IMR-90 (cell line): Measurements from ENCODE around the gene MTA1. TPM values are rescaled to one million over a fixed set of nuclear protein-coding genes. Genes with fewer than 3 reads are reported as not detected.
A peak's percentile ranks its signal among the peaks of the same experiment; 100 is the strongest.

Experiments
- ATAC-seq: fragments of 200-7000 bp; cut with Tn5 transposase; 2 replicates; pipeline ENCODE4 v1.9.1; 2020; ENCODE audit warnings: low read depth, mild to moderate bottlenecking, moderate library complexity
- BruUV-seq: library from RNA; stranded (reverse); fragments of 400-500 nt; replicated peaks from 2 replicates; lab custom pipeline; 2021; lab: Mats Ljungman, UMichigan
- CTCF ChIA-PET: fragments of 300-600 bp; formaldehyde crosslinking; extraction: SDS; loops from one replicate; lab custom pipeline; 2021; ENCODE audit warnings: antibody characterized with exemption; lab: Yijun Ruan, JAX
- POLR2A ChIA-PET: fragments of 300-600 bp; sonication (Branson Sonifier 250); formaldehyde crosslinking; loops from one replicate; lab custom pipeline; 2022; ENCODE audit warnings: antibody characterized with exemption; ENCODE audit not compliant: unreplicated experiment; lab: Charles Lee
- DNase-seq: peaks from one replicate; pipeline ENCODE4 v3.0.0; 2013
- H2AFZ ChIP-seq: replicated peaks from 2 replicates; pipeline ENCODE3; 2013; ENCODE audit warnings: low read length, mild to moderate bottlenecking; ENCODE audit not compliant: poor library complexity
- H2AK5ac ChIP-seq: 2 replicates; pipeline ENCODE4 v1.6.1; 2013; ENCODE audit warnings: low read depth, low read length, inconsistent platforms
- H2AK9ac ChIP-seq: replicated peaks from 2 replicates; pipeline ENCODE3; 2013; ENCODE audit warnings: mild to moderate bottlenecking, low read depth, low read length, moderate library complexity; ENCODE audit not compliant: poor library complexity
- H2BK120ac ChIP-seq: 2 replicates; pipeline ENCODE4 v1.6.1; 2013; ENCODE audit warnings: low read depth, low read length, inconsistent platforms
- H2BK15ac ChIP-seq: 3 replicates; pipeline ENCODE4 v1.6.1; 2013; ENCODE audit warnings: low read depth, low read length, inconsistent platforms
- H2BK20ac ChIP-seq: 2 replicates; pipeline ENCODE4 v1.6.1; 2013; ENCODE audit warnings: low read depth, mild to moderate bottlenecking, inconsistent platforms, low read length, moderate library complexity
- H2BK5ac ChIP-seq: 2 replicates; pipeline ENCODE4 v1.6.1; 2013; ENCODE audit warnings: mild to moderate bottlenecking, low read depth, low read length, inconsistent platforms; ENCODE audit not compliant: poor library complexity, severe bottlenecking
- H3K14ac ChIP-seq: replicated peaks from 2 replicates; pipeline ENCODE4 v1.6.1; 2013; ENCODE audit warnings: low read depth, low read length, inconsistent platforms
- H3K18ac ChIP-seq: 2 replicates; pipeline ENCODE4 v1.6.1; 2013; ENCODE audit warnings: low read depth, low read length, control low read depth
- H3K23ac ChIP-seq: 2 replicates; pipeline ENCODE4 v1.6.1; 2013; ENCODE audit warnings: low read depth, low read length, inconsistent platforms
- H3K27ac ChIP-seq: 2 replicates; pipeline ENCODE4 v1.5.1; 2013; ENCODE audit warnings: mild to moderate bottlenecking, control low read depth, low read length; ENCODE audit not compliant: insufficient read depth
- H3K27me3 ChIP-seq: 2 replicates; pipeline ENCODE4 v1.6.1; 2013; ENCODE audit warnings: low read length; ENCODE audit not compliant: control insufficient read depth, insufficient read depth
- H3K36me3 ChIP-seq: 2 replicates; pipeline ENCODE4 v1.6.1; 2013; ENCODE audit warnings: low read length, mixed read lengths; ENCODE audit not compliant: control insufficient read depth, insufficient read depth
- H3K4ac ChIP-seq: 2 replicates; pipeline ENCODE4 v1.6.1; 2013; ENCODE audit warnings: low read depth, low read length, inconsistent platforms
- H3K4me1 ChIP-seq: 2 replicates; pipeline ENCODE4 v1.6.1; 2013; ENCODE audit warnings: low read length, mixed read lengths; ENCODE audit not compliant: control insufficient read depth, insufficient read depth
- H3K4me2 ChIP-seq: 2 replicates; pipeline ENCODE4 v1.6.1; 2013; ENCODE audit warnings: low read depth, mild to moderate bottlenecking, control low read depth, low read length, moderate library complexity
- H3K4me3 ChIP-seq: 2 replicates; pipeline ENCODE4 v1.5.1; 2013; ENCODE audit warnings: low read depth, mild to moderate bottlenecking, control low read depth, low read length, moderate library complexity; ENCODE audit not compliant: insufficient read depth
- H3K56ac ChIP-seq: 2 replicates; pipeline ENCODE4 v1.6.1; 2013; ENCODE audit warnings: low read length, inconsistent platforms; ENCODE audit not compliant: insufficient read depth; ENCODE audit errors: extremely low read depth
- H3K79me1 ChIP-seq, 2 experiments: 2 replicates each; pipeline ENCODE4 v1.6.1; 2013; ENCODE audit warnings: low read length in 2 of 2, inconsistent platforms in 1 of 2, low read depth in 1 of 2
- H3K9ac ChIP-seq: 2 replicates; pipeline ENCODE4 v1.6.1; 2013; ENCODE audit warnings: low read depth, low read length, control low read depth
- H3K9me1 ChIP-seq: 2 replicates; pipeline ENCODE4 v1.6.1; 2013; ENCODE audit warnings: low read length, inconsistent platforms; ENCODE audit not compliant: insufficient read depth
- H3K9me3 ChIP-seq: 2 replicates; pipeline ENCODE4 v1.6.1; 2013; ENCODE audit warnings: low read length; ENCODE audit not compliant: control insufficient read depth, insufficient read depth
- H4K20me1 ChIP-seq: 2 replicates; pipeline ENCODE4 v1.6.1; 2013; ENCODE audit warnings: low read length, inconsistent platforms; ENCODE audit not compliant: insufficient read depth
- H4K5ac ChIP-seq: 2 replicates; pipeline ENCODE4 v1.6.1; 2013; ENCODE audit warnings: mild to moderate bottlenecking, low read depth, low read length, control low read depth
- H4K8ac ChIP-seq, 2 experiments: 2 replicates each; pipeline ENCODE4 v1.6.1; 2013; ENCODE audit warnings: low read depth in 2 of 2, low read length in 2 of 2, control low read depth in 1 of 2, inconsistent platforms in 1 of 2
- H4K91ac ChIP-seq: 2 replicates; pipeline ENCODE4 v1.6.1; 2013; ENCODE audit warnings: low read depth, low read length, inconsistent platforms; ENCODE audit not compliant: insufficient read depth
- BHLHE40 ChIP-seq: fragments of 150-350 bp; IDR thresholded peaks from 2 replicates; pipeline ENCODE4 v1.6.1; 2016; ENCODE audit warnings: mild to moderate bottlenecking, low read depth, low read length
- CEBPB ChIP-seq: IDR thresholded peaks from 2 replicates; pipeline ENCODE4 v1.6.1; 2012; ENCODE audit warnings: low read depth, low read length, improper control_type of control experiment
- NFE2L2 ChIP-seq: fragments of 150-350 bp; IDR thresholded peaks from 2 replicates; pipeline ENCODE4 v1.6.1; 2016; ENCODE audit warnings: low read depth, mild to moderate bottlenecking, low read length
- RAD21 ChIP-seq: IDR thresholded peaks from 2 replicates; pipeline ENCODE4 v1.6.1; 2012; ENCODE audit warnings: low read length, improper control_type of control experiment
- RFX5 ChIP-seq: IDR thresholded peaks from 2 replicates; pipeline ENCODE4 v1.8.0; 2012; ENCODE audit warnings: low read depth, mild to moderate bottlenecking, low read length, moderate library complexity
- WGBS, 2 experiments: methylation state at CpG; one replicate each; pipeline versions ENCODE4 v1.1.5 to v1.1.7; 2013; ENCODE audit warnings: missing lambda C conversion rate in 2 of 2; ENCODE audit not compliant: insufficient read length in 1 of 2; ENCODE audit errors: extremely low coverage in 2 of 2; 5-methylcytosine and 5-hydroxymethylcytosine counted together
- dilution Hi-C: fragments of 300-500 bp; cut with HindIII; formaldehyde crosslinking; loops from one replicate; pipeline ENCODE4 v1.14.3; 2018; ENCODE audit warnings: low sequenced_read_pairs; ENCODE audit not compliant: unreplicated experiment
- in situ Hi-C: fragments of 300-500 bp; cut with MboI; formaldehyde crosslinking; loops from 3 replicates; pipeline ENCODE4 v1.14.3; 2019; ENCODE audit warnings: low sequenced_read_pairs, inconsistent platforms, mixed read lengths
- intact Hi-C: fragments of 100-400 bp; cut with micrococcal nuclease; formaldehyde crosslinking; loops from 2 replicates; pipeline ENCODE4 v1.10.0; 2022
- polyA plus RNA-seq, 3 experiments: library from polyadenylated mRNA; depleted of rRNA; stranded (reverse); fragments of >200 nt; gene quantifications; 2 replicates each; pipeline ENCODE4 v1.2.3, GENCODE V29; 2012; ENCODE audit warnings: low replicate concordance in 1 of 3
- total RNA-seq: library from RNA; depleted of rRNA; stranded (reverse); fragments of >200 nt; gene quantifications from 2 replicates; pipeline ENCODE4 v1.2.3, GENCODE V29; 2012

MTA1 gene
- total and polyA plus RNA-seq, 2 of the 4 experiments (the other 2 are of a cell fraction), result 21.5 to 61.6 TPM

DNA sequence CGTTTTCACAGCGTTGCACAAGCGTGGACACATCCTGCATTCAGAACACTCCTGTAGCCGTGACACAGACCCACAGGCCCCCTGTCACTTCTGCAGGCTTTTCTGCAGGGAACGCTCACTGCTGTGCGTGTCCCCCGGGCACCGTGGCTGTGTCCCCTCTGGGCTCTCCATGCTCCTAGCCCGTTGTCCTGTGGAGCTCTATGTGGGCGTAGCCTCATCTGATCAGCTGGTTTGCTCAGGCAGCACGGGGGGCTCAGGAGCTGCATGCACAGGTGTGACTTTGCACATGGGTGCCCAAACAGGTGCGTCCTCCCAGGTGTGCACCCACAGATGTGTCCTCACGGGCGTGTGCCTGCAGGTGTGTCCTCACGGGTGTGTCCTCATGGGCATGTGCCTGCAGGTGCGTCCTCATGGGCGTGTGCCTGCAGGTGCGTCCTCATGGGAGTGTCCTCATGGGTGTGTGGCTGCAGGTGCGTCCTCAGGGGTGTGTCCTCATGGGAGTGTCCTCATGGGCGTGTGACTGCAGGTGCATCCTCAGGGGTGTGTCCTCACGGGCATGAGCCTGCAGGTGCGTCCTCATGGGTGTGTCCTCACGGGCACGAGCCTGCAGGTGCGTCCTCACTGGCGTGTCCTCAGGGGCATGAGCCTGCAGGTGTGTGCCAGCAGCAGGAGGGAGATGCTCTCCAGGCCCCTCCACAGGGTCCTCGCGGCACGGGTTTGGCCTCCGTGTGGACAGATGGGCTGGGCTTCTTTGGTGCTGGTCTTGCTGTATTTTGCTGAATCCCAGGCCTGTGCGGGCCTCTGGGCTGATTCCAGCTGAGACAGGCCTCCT is 17.5 kb downstream of the MTA1 start (continued):
- no peak for TF ChIP-seq NFE2L2

DNA sequence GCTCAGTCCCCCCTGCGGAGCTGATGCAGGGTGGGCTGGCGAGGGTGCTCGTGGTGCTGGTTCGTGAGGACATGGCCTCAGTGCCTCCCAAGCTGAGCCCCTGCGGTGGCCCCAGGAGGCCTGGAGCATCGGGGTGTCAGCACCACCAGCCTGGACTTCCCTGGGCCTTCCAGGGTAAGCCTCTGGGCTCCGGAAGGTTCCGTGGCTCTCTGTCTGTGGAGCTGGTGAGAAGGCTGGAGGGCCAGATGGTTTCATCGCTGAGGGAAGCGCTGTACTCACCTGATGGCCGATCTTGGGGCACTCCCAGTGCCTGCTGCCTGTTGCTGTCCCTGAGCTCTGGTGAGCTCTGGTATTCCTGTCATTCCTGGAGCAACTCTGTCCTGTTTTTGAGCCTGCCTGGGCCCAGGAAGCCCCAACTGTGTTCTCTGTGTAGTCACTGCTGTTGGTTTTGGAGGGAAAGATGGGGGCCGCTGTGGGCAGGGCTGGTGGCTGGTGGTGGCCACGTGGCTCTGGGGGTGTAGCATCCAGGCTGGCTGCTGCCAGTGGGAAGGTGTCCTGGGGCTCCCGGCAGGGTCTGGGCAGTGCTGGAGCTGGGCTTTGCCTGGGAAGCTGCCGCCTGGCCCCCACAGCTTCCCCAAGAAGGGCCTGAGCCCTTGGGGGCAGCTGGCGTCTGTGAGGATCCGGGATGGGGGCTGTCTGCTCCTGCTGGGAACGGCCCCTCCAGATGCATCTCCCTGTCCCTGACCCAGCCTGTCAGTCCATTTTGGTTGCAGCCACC is 18.3 kb downstream of the MTA1 start:
- Histone ChIP-seq H2AFZ (no peak overlapping the region), H3K4ac (no peak overlapping the region), H3K79me1 (peaks cover 15 to 75% of the 10 kb centered on the region in 2 experiments), H3K27me3 (no peaks in the 10 kb centered on the region), H3K4me1 (no peaks in the 10 kb centered on the region), H4K91ac (no peak overlapping the region), H2BK20ac (no peak overlapping the region), H2AK9ac (peak overlapping the region; percentile 52), H3K36me3 (peaks cover 14% of the 10 kb centered on the region), H3K23ac (no peak overlapping the region), H4K20me1 (peaks cover 78% of the 10 kb centered on the region), H3K4me2 (no peak overlapping the region), H3K14ac (no peak overlapping the region), H3K56ac (no peak overlapping the region), H2AK5ac (no peak overlapping the region), H2BK15ac (no peak overlapping the region), H3K9me3 (no peaks in the 10 kb centered on the region), H4K5ac (no peak overlapping the region), H4K8ac (no peak overlapping the region), H3K27ac (no peak overlapping the region), H2BK5ac (no peak overlapping the region), H3K9ac (no peak overlapping the region), H3K9me1 (peaks cover 4% of the 10 kb centered on the region; the same call in 1 of the 2 replicates), H3K18ac (no peak overlapping the region), H3K4me3 (no peak overlapping the region), H2BK120ac (no peak overlapping the region)
- no TSS peak for BruUV-seq
- 100% methylated on average over 6 of the region's 18 CpGs; no CpG with 5 or more reads in 1 of the 2 experiments for WGBS, 2 experiments
- no peak for ATAC-seq
- CTCF ChIA-PET, result interaction anchor here (1.1 kb wide), 1 partner anchor 10 kb away, joined by 3 read pairs; no protein-coding TSS in a partner anchor
- no peak for DNase-seq
- TF ChIP-seq BHLHE40 (no peak), CEBPB (no peak), RAD21 (no peak), RFX5 (no peak)
- dilution Hi-C loops (no loop called here), intact Hi-C loops (no loop called here), in situ Hi-C loops (no loop called here)
- POLR2A ChIA-PET, result no interaction called here
